Astrocyte of the spinal cord (primary cell): ENCODE data around the gene IQGAP1.
A peak's percentile ranks its signal among the peaks of the same experiment; 100 is the strongest.

Experiments used
- DNase-seq: peaks from one replicate; pipeline ENCODE4 v3.0.0; 2011; ENCODE audit warnings: low read depth, low spot score
- H3K4me3 ChIP-seq: 2 replicates; pipeline ENCODE4 v1.5.1; 2011; ENCODE audit warnings: low read depth, mild to moderate bottlenecking, low read length, moderate library complexity
- in situ Hi-C: cut with HindIII; loops from 2 replicates; pipeline ENCODE4 v1.10.0; 2017; ENCODE audit warnings: low sequenced_read_pairs
- TF ChIP-seq, protein P1 (sequence below): IDR thresholded peaks from 2 replicates; pipeline ENCODE4 v1.5.1; 2012; ENCODE audit warnings: low read depth, mild to moderate bottlenecking, low read length, inconsistent platforms

The IQGAP1 gene

DNA sequence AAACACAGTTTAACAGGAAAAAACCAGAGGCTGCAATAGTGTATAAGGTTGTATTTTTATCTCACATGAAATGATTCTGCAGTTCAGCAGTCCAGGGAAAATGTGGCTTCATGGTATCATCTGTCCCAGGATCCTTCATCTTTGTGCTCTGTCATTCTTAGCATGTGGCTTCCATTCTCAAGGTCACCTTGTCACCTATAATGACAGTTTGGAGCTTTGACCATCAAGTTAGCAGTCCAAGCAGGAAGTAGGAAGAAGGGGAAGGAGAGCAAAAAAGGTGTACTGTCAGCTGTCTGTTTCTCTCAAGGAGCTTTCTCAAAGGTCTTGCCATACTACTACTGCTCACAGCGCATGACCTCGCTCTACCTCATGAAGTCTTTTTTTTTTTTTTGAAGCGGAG is 83.1 kb downstream of the IQGAP1 start:
- TF ChIP-seq, protein P1, sequence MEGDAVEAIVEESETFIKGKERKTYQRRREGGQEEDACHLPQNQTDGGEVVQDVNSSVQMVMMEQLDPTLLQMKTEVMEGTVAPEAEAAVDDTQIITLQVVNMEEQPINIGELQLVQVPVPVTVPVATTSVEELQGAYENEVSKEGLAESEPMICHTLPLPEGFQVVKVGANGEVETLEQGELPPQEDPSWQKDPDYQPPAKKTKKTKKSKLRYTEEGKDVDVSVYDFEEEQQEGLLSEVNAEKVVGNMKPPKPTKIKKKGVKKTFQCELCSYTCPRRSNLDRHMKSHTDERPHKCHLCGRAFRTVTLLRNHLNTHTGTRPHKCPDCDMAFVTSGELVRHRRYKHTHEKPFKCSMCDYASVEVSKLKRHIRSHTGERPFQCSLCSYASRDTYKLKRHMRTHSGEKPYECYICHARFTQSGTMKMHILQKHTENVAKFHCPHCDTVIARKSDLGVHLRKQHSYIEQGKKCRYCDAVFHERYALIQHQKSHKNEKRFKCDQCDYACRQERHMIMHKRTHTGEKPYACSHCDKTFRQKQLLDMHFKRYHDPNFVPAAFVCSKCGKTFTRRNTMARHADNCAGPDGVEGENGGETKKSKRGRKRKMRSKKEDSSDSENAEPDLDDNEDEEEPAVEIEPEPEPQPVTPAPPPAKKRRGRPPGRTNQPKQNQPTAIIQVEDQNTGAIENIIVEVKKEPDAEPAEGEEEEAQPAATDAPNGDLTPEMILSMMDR, result no peak
- in situ Hi-C loops, result no loop called here
- H3K4me3 ChIP-seq, result no peak overlapping the region
- no peak for DNase-seq

DNA sequence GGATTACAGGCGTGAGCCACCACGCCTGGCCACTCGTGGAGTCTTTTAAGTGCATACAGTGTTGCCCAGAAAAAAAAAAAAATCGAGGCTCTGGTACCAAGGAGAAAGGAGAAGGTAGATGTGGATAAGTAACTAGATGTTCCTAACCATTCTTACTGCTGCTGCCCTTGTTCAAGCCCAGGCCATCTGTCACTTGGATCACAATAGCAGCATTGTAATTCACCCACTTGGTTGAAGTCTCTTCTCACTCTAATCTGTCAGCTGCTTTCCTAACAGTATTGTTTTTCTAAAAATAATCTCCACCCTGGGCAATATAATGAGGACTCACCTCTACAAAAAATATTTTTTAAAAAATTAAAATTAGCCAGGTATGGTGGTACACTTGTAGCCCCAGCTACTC is 83.7 kb downstream of the IQGAP1 start:
- TF ChIP-seq, protein P1, result no peak
- no peak overlapping the region for H3K4me3 ChIP-seq
- no peak for DNase-seq
- in situ Hi-C loops, result no loop called here

DNA sequence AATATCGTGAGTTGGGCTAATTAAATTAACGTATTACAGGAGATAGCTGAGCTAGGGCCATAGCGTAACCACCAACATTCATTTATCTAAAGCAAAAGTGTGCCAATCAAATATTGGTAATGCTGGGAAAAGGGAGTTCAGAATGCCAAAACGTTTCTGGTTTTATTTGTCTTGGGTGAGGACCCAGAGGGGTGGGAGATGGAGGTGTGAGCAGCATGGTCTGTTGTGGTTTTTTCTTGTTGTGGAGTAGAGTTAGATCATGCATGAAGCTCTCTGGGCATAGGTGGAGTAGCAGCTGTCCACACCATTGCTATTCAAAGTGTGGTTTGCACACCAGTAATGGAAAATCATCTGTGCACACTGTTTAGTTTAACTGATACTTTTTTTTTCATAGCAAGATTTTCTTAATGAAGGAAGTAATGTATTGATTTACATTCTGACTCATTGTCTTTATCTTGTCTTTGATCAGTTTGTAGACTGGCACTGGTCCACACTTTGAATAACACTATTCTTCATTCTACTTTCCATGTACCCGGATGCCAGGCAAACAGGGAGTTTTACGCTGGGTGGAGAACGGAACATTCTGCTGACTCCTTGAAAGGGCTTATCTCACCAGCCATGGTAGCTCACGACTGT is 90.9 kb downstream of the IQGAP1 start:
- H3K4me3 ChIP-seq, result no peak overlapping the region
- peak; percentile 10 for DNase-seq
- TF ChIP-seq, protein P1, result no peak
- in situ Hi-C loops, result loop anchor here (25.0 kb wide), 1 partner anchor 117 kb away; the partner anchor contains the start of gene ZNF774

DNA sequence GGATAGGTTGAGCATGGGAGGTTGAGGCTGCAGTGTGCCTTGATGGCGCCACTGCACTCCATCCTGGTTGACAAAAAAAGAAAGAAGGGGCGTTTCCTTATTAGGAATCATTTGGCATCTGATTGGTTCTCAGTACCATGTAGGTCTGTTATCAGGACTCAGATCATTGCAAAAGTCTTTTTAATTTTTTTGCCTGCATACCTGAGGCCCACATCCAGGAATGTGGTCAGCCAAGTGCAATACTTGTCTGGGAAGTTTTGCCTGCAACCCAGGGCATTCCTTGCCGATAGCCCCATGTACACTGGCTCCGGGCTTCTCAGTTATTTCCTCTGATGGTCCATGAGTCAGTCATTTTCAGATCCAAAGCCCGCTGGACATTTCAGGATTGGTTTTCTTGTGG is 91.6 kb downstream of the IQGAP1 start:
- no peak overlapping the region for H3K4me3 ChIP-seq
- TF ChIP-seq, protein P1, result no peak
- in situ Hi-C loops, result loop anchor here (25.0 kb wide), 1 partner anchor 117 kb away; the partner anchor contains the start of gene ZNF774
- DNase-seq, result peak; percentile 63

DNA sequence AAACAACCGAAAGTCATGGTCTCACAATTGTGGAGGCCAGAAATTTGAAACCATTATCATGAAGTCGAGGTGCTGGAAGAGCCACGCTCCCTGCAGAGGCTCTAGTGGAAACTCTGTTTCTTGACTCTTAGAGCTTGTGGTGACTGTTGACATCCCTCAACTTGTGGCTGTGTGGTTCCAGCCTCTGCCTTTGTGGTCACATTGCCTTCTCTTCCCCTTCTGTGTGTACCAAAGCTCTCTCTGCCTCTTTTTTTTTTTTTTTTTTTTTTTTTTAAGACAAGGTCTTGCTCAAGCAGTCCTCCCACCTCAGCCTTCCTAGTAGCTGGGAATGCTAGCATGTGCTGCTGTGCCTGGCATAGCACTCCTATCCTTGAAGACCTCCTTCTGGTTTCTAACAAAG is 93.0 kb downstream of the IQGAP1 start:
- in situ Hi-C loops, result loop anchor here (25.0 kb wide), 1 partner anchor 119 kb away; the partner anchor contains the start of gene ZNF774
- peak; percentile 25 for DNase-seq
- TF ChIP-seq, protein P1, result no peak

DNA sequence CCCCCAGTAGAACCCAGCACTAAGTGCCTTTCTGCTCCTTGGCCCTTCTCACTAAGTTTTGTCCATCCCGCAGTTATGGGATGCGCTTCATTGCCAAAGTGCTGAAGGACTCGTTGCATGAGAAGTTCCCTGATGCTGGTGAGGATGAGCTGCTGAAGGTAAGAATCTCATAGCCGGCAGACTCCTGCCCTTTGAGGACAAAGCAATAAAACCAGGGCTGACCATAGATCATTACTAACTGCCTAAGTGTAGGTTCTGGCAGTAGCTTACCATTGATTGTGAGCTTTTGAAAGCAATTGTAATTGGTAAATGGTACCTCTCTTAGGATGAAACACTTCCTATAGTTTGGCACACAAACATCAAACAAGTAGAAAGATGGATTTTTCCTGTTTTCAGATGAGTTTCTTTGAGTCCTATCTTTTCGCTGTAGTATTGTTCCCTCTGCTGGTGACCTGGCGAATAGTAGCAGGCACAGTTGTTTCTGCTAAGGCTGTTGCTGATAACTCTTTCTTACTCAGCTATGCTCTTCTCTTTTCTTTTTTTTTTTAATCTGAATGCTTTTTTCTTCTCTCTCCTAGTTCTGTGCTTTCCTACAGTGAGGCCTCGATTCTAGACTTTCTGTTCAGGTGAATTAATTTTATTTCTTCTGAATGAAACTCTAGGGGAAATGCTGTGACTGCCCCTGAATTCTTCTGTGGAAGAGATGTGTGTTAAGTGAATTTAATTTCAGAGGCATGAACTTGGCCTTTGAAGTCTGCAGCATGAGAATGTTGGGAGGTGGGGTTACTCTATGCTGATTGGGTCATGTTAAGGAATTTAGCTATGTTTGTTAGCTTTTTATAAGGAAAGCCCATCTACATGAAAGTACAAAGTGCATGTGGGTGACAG is 94.3 kb downstream of the IQGAP1 start:
- no peak overlapping the region for H3K4me3 ChIP-seq
- TF ChIP-seq, protein P1, result peak; percentile 81
- peak; percentile 59 for DNase-seq
- in situ Hi-C loops, result loop anchor here (25.0 kb wide), 1 partner anchor 120 kb away; the partner anchor contains the start of gene ZNF774

More for the DNA sequence above, 93.0 kb downstream of the IQGAP1 start:
- no peak overlapping the region for H3K4me3 ChIP-seq
